Brain pericyte (primary cell): ENCODE measurements around the gene CPED1.
"Not testable (repeated sequence)": the region's sequence is repeated elsewhere in the genome, so short reads cannot be mapped to it uniquely, and the experiment has no call there.

ENCODE experiments used
- DNase-seq: peaks from one replicate; pipeline ENCODE4 v3.0.0-alpha.2; 2012; ENCODE audit warnings: low read depth, low spot score

Gene CPED1

GRCh38 chr7:120996333-120996987 lies 7.9 kb downstream of the CPED1 start:
- no peak for DNase-seq

DNA sequence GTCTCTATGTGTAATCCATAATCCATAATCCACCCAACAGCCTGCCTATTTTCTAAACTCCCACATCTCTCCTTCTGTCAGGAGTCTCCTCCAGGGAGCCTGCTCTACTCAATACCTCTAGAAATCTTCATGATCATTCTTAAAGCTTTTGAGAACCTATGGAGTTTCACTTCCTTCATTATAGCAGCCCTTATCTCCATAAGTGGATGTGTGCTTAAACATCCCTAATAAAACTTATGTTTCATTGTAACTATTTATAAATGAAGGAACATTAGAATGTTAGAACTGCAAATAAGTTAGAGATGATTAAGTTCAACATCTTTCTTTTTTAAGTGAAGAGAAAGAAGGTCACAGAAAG lies 8.5 kb downstream of the CPED1 start:
- no peak for DNase-seq

DNA sequence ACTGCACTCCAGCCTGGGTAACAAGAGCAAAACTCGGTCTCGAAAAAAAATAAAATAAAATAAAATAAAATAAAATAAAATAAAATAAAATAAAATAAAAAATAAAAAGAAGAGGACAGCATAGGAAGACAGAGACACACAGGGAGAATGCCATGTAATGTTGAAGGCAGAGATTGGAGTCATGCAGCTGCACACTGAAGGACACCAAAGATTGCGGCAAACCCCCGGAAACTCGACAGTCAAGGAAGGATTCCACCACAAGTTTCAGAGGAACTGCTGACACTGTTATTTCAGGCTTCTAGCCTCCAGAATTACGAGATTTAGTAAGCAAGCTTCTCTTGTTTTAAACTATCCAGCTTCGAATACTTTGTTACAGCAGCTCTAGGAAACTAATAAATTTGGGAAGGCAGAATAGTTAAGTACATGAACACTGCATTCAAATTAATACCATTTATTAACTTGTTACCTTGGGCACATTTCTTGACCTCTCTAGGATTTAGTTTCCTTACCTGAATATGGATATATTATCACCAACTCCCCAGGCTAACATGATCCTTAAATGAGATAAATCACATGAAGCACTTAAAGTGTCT lies 9.5 kb downstream of the CPED1 start:
- no peak for DNase-seq

DNA sequence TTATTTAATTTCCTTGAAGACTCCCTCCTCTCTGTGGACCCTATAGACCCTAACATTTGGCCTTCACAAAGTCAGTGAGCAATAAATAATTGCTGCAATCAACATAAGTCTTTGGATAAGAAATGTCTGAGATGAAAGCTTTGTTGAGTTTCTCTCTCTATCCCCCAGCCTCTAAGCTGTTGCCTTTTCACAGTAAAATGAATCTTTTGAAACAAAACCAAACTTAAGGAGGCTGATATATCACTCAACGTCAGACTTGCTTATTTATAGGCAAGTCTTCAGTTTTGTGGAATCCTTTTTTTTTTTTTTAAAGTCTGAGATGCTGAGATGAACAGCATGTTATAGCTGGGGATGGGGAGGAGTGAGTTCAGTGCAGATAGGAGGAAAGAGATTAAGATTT lies 10.0 kb downstream of the CPED1 start:
- DNase-seq: no peak

DNA sequence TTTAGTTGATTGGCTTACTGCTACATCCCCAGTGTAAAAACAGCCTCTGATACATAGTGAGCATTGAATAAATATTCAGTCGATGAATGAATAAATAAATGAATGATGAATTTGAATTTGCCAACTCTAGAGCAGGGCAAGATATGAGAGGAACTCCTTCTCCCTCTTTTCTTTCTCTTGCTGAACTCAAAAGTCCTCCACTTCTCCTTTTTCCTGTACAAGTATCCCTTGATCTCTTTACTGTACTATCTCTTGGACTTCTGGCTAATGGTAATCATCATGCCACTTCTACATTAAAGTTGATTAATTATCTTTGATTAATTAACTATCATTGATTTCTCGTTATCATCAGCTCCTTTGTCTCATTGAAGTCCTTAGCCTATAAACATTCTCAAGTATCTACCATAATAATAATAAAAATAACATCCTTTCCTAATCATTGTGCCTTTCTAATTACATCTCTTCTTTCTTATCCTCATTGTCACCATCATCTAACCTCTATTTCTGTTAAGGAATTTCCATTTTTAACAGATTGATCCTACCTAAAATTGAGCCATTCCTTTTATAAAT lies 10.6 kb downstream of the CPED1 start:
- DNase-seq: no peak

GRCh38 chr7:121000081-121000983 lies 11.8 kb downstream of the CPED1 start:
- no peak for DNase-seq

DNA sequence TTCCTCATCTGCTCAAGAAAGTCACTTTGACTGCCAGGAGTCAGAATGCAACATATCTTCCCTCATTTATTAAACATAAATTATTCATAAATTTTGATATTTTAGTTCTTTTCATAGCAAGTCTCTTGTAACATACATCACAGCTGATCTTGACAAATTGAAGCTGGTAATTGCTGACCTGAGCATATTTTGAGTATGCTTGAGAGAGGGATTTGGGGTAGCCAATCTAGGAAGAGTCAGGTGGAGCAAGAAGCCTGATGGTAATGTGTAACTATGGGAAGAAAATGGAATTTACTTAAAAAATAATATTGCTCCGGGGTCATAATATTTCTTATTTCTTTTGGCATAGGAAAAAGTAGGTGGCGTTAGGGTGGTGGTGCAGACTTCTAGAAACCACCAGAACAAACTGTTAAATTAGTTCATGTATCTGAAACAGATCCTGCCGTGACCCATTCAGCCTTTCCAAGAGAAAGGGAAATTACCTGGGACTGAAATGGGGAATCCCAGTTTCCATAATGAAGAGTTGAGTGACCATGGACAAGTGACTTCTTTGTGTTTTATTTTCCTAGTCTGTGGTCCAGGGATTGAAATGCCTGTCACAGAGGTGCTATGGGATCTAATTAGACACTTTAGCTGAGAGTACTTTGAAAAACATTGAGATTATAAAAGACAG lies 12.9 kb downstream of the CPED1 start:
- DNase-seq: no peak

GRCh38 chr7:121002048-121002756 lies 13.7 kb downstream of the CPED1 start:
- DNase-seq: no peak

DNA sequence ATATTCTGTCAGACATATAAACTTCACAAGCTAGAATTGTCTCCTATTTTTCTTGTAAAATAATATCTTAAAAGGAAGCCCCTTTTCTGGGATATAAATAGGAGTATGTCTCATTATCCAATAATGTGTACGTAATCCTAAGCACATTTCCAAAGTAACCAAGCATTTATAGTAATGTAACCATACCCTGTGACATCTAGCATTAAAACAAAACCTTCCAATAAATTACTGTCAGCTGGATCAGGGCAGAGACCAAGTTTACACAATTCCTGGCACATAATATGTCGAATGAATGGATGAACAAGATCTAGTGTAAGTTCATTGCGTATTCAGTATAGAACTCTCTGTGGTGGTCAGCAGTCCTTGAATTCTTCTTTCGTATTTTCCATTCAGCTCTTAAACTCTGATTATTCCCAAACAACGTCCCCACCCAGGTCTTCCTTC lies 14.3 kb downstream of the CPED1 start:
- DNase-seq: no peak

GRCh38 chr7:121003986-121004685 lies 15.6 kb downstream of the CPED1 start:
- DNase-seq: no peak

GRCh38 chr7:121005058-121005457 lies 16.5 kb downstream of the CPED1 start:
- not testable (repeated sequence) for DNase-seq

- DNase-seq: no peak
These were observed 17.6 kb downstream of the CPED1 start for GRCh38 chr7:121005996-121006584.

GRCh38 chr7:121006711-121007315 lies 18.3 kb downstream of the CPED1 start:
- DNase-seq: no peak

GRCh38 chr7:121008816-121009215 lies 20.3 kb downstream of the CPED1 start:
- DNase-seq: no peak

GRCh38 chr7:121011401-121011800 lies 22.9 kb downstream of the CPED1 start:
- DNase-seq: no peak

- DNase-seq: no peak
These were observed 23.8 kb downstream of the CPED1 start for GRCh38 chr7:121012170-121012874.

GRCh38 chr7:121012919-121013318 lies 24.4 kb downstream of the CPED1 start:
- DNase-seq: no peak

GRCh38 chr7:121015560-121015959 lies 27.0 kb downstream of the CPED1 start:
- no peak for DNase-seq

DNA sequence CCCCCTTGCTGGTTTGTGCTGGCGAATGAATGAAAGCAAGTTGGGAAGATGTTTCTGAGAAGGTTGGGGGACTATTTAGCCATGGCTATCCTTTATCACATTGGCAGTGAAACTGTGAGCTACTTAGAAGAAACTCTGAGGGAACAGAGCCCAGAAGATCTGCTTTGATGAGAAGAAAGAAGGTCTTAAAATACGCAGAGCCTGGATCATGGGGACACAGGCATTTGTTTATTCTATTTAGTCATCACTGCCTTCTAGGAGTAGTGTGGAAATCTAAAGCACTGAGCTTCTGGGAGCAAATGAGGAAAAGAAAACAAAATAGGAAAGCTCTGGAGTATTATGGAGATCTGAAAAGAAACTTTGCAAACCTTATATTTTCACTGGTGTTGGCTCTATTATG lies 28.5 kb downstream of the CPED1 start:
- DNase-seq: no peak
